PC-3 (cell line): Measurements from ENCODE around the gene ARHGAP26. TPM values are rescaled to one million over a fixed set of nuclear protein-coding genes. Genes with fewer than 3 reads are reported as not detected.

Experiments
- ATAC-seq: fragments of 200-7000 bp; cut with Tn5 transposase; 2 replicates; pipeline ENCODE4 v1.9.1; 2020; ENCODE audit warnings: mild to moderate bottlenecking, moderate library complexity
- BruUV-seq: library from RNA; stranded (reverse); fragments of 400-500 nt; replicated peaks from 2 replicates; lab custom pipeline; 2021; lab: Mats Ljungman, UMichigan
- CTCF ChIA-PET: fragments of 300-600 bp; sonication (Branson Sonifier 250); formaldehyde crosslinking; loops from one replicate; lab custom pipeline; 2022; ENCODE audit warnings: antibody characterized with exemption; lab: Charles Lee
- POLR2A ChIA-PET: fragments of 300-600 bp; sonication (Branson Sonifier 250); formaldehyde crosslinking; loops from one replicate; lab custom pipeline; 2022; ENCODE audit warnings: antibody characterized with exemption; ENCODE audit not compliant: unreplicated experiment; lab: Charles Lee
- DNase-seq: peaks from one replicate; pipeline ENCODE4 v3.0.0-alpha.2; 2015
- H2AFZ ChIP-seq: fragments of 300-600 bp; sonication (generic); 2 replicates; pipeline ENCODE4 v1.6.0; 2016; ENCODE audit warnings: antibody characterized with exemption, low read length
- H3F3A ChIP-seq: fragments of 300-600 bp; sonication (generic); one replicate; pipeline ENCODE4 v1.6.0; 2017; ENCODE audit warnings: antibody characterized with exemption, low read length, control low read depth, mild to moderate bottlenecking; ENCODE audit not compliant: unreplicated experiment
- H3K27ac ChIP-seq: fragments of 300-600 bp; sonication (generic); 2 replicates; pipeline ENCODE4 v1.5.1; 2016; ENCODE audit warnings: mild to moderate bottlenecking, low read length
- H3K27me3 ChIP-seq: fragments of 300-600 bp; sonication (generic); 2 replicates; pipeline ENCODE4 v1.6.1; 2016; ENCODE audit warnings: low read length, mixed read lengths
- H3K36me3 ChIP-seq: fragments of 300-600 bp; sonication (generic); 2 replicates; pipeline ENCODE4 v1.6.1; 2016; ENCODE audit warnings: low read depth, mixed run types, low read length, mixed read lengths
- H3K4me1 ChIP-seq: fragments of 300-600 bp; sonication (generic); 2 replicates; pipeline ENCODE4 v1.5.1; 2016; ENCODE audit warnings: low read length; ENCODE audit not compliant: insufficient read depth
- H3K4me2 ChIP-seq: fragments of 300-600 bp; sonication (generic); 2 replicates; pipeline ENCODE4 v1.6.0; 2016; ENCODE audit warnings: low read length
- H3K4me3 ChIP-seq: fragments of 300-600 bp; sonication (generic); 2 replicates; pipeline ENCODE4 v1.5.1; 2016; ENCODE audit warnings: mild to moderate bottlenecking, low read length, mixed read lengths
- H3K79me2 ChIP-seq: fragments of 300-600 bp; sonication (generic); 2 replicates; pipeline ENCODE4 v1.6.1; 2017; ENCODE audit warnings: low read length, mixed read lengths
- H3K9ac ChIP-seq: fragments of 300-600 bp; sonication (generic); 2 replicates; pipeline ENCODE4 v1.6.0; 2016; ENCODE audit warnings: mild to moderate bottlenecking, low read length
- H3K9me2 ChIP-seq: fragments of 300-600 bp; sonication (generic); replicated peaks from 2 replicates; pipeline ENCODE4 v1.6.1; 2016; ENCODE audit warnings: mixed run types, low read length, mixed read lengths
- H3K9me3 ChIP-seq: fragments of 300-600 bp; sonication (generic); 2 replicates; pipeline ENCODE4 v1.6.1; 2016; ENCODE audit warnings: low read length, mixed read lengths
- H4K20me1 ChIP-seq: fragments of 300-600 bp; sonication (generic); 2 replicates; pipeline ENCODE4 v1.6.1; 2016; ENCODE audit warnings: low read length, mixed read lengths
- EZH2 ChIP-seq: fragments of 300-600 bp; sonication (generic); IDR thresholded peaks from one replicate; pipeline ENCODE4 v1.6.1; 2017; ENCODE audit warnings: antibody characterized with exemption, mild to moderate bottlenecking, low read length; ENCODE audit not compliant: unreplicated experiment
- EZH2phosphoT487 ChIP-seq: fragments of 300-600 bp; sonication (generic); IDR thresholded peaks from 2 replicates; pipeline ENCODE4 v1.6.1; 2018; ENCODE audit warnings: mild to moderate bottlenecking, antibody characterized with exemption, low read length, borderline replicate concordance
- intact Hi-C: fragments of 100-400 bp; cut with micrococcal nuclease; formaldehyde crosslinking; loops from 2 replicates; pipeline ENCODE4 v1.9.0; 2023
- total RNA-seq: library from RNA; depleted of rRNA; stranded (reverse); fragments of >200 nt; gene quantifications from 2 replicates; pipeline ENCODE4 v1.2.3, GENCODE V29; 2014
- TF ChIP-seq, protein P1 (sequence below): fragments of 300-600 bp; sonication (generic); conservative IDR thresholded peaks from 2 replicates; pipeline ENCODE4 v1.5.1; 2017; ENCODE audit warnings: antibody characterized with exemption, low read depth, mild to moderate bottlenecking, low read length

ARHGAP26 gene
- total RNA-seq, 1 experiment from 2014 or later, result 11.7 TPM

GRCh38 chr5:143208781-143209510 lies 438.8 kb downstream of the ARHGAP26 start:
- no peak for ATAC-seq
- no TSS peak for BruUV-seq

DNA sequence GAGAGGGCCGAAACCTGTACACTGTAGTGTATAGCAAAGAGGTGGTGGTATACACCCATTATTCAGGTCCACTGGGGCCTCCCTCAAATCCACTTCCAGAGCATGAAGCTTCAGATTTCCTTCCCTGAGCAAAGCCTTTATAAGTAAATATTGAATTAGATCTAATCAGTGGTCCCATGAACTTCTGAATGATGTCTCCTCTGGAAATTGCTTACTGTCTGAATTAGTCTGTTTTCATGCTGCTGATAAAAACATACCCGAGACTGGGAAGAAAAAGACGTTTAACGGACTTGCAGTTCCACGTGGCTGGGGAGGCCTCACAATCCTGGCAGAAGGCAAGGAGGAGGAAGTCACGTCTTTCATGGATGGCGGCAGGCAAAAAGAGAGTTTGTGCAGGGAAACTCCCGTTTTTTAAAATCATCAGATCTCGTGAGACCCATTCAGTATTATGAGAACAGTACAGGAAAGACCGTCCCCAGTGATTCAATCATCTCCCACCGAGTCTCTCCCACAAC lies 439.8 kb downstream of the ARHGAP26 start:
- Histone ChIP-seq H3K9me3 (no peaks in the 10 kb centered on the region), H4K20me1 (no peaks in the 10 kb centered on the region), H3K4me2 (no peak overlapping the region), H3K9me2 (no peaks in the 10 kb centered on the region), H3F3A (no peaks in the 10 kb centered on the region), H3K79me2 (no peaks in the 10 kb centered on the region), H3K9ac (no peak overlapping the region), H3K36me3 (no peaks in the 10 kb centered on the region), H2AFZ (no peak overlapping the region), H3K4me3 (no peak overlapping the region), H3K4me1 (peaks cover 4% of the 10 kb centered on the region; the same call in 1 of the 2 replicates), H3K27me3 (no peaks in the 10 kb centered on the region), H3K27ac (no peak overlapping the region)
- no peak for ATAC-seq
- intact Hi-C loops, result no loop called here
- no TSS peak for BruUV-seq
- ChIA-PET CTCF (interaction anchor here (0.6 kb wide), 1 partner anchor 1204 kb away, joined by 5 read pairs; no protein-coding TSS in a partner anchor), POLR2A (no interaction called here)
- no peak for DNase-seq
- TF ChIP-seq EZH2 (no peak), EZH2phosphoT487 (no peak)
- TF ChIP-seq, protein P1, sequence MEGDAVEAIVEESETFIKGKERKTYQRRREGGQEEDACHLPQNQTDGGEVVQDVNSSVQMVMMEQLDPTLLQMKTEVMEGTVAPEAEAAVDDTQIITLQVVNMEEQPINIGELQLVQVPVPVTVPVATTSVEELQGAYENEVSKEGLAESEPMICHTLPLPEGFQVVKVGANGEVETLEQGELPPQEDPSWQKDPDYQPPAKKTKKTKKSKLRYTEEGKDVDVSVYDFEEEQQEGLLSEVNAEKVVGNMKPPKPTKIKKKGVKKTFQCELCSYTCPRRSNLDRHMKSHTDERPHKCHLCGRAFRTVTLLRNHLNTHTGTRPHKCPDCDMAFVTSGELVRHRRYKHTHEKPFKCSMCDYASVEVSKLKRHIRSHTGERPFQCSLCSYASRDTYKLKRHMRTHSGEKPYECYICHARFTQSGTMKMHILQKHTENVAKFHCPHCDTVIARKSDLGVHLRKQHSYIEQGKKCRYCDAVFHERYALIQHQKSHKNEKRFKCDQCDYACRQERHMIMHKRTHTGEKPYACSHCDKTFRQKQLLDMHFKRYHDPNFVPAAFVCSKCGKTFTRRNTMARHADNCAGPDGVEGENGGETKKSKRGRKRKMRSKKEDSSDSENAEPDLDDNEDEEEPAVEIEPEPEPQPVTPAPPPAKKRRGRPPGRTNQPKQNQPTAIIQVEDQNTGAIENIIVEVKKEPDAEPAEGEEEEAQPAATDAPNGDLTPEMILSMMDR, result no peak

More at GRCh38 chr5:143208781-143209510, 438.8 kb downstream of the ARHGAP26 start:
- no peak overlapping the region for H2AFZ ChIP-seq
- no peaks in the 10 kb centered on the region for H3K9me2 ChIP-seq
- no peak overlapping the region for H3K27ac ChIP-seq
- H3K9ac ChIP-seq, result no peak overlapping the region
- peak; percentile 21 for DNase-seq
- ChIA-PET CTCF (no interaction called here), POLR2A (no interaction called here)
- no peaks in the 10 kb centered on the region for H3K27me3 ChIP-seq
- no peak overlapping the region for H3K4me2 ChIP-seq
- H3K9me3 ChIP-seq, result no peaks in the 10 kb centered on the region
- peaks cover 4% of the 10 kb centered on the region; the same call in 1 of the 2 replicates for H3K4me1 ChIP-seq
- H3K4me3 ChIP-seq, result no peak overlapping the region
- no peaks in the 10 kb centered on the region for H4K20me1 ChIP-seq
- TF ChIP-seq EZH2phosphoT487, result no peak
- TF ChIP-seq, protein P1, result 0 out of 2 replicates have a peak, but pooled peaks have one; percentile 26
- TF ChIP-seq EZH2, result no peak
- intact Hi-C loops, result no loop called here
- no peaks in the 10 kb centered on the region for H3K36me3 ChIP-seq
- H3K79me2 ChIP-seq, result no peaks in the 10 kb centered on the region
- H3F3A ChIP-seq, result no peaks in the 10 kb centered on the region

DNA sequence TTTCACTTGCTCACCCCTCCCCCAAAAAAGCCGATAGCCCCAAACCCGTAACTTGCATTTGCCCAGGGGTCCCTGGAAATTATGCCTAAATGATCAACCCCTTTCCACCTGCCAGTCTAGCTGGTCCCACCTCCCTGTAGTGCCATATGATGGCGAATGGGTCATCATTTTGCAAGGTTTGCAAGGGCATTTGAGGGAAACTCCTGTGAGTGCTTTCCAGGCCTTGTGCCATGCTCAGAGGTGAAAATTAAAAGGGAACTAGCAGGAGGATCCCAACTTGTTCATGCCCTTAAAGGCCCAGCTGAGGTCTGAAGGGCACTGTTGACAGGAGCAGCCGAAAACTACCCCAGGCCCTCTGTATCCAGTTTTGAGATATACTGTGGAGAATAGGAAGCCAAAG lies 440.4 kb downstream of the ARHGAP26 start:
- no peaks in the 10 kb centered on the region for H3F3A ChIP-seq
- no peak overlapping the region for H3K4me3 ChIP-seq
- H3K36me3 ChIP-seq, result no peaks in the 10 kb centered on the region
- no peaks in the 10 kb centered on the region for H3K79me2 ChIP-seq
- H3K9me2 ChIP-seq, result no peaks in the 10 kb centered on the region
- H3K9me3 ChIP-seq, result no peaks in the 10 kb centered on the region
- H4K20me1 ChIP-seq, result no peaks in the 10 kb centered on the region
- ATAC-seq (no peak), DNase-seq (no peak)
- H3K4me2 ChIP-seq, result no peak overlapping the region
- BruUV-seq, result no TSS peak
- no peak overlapping the region for H2AFZ ChIP-seq
- H3K4me1 ChIP-seq, result peaks cover 2% of the 10 kb centered on the region; the same call in 1 of the 2 replicates
- intact Hi-C loops, result no loop called here
- no peak overlapping the region for H3K27ac ChIP-seq
- H3K27me3 ChIP-seq, result no peaks in the 10 kb centered on the region
- no peak overlapping the region for H3K9ac ChIP-seq
- ChIA-PET POLR2A (no interaction called here), CTCF (no interaction called here)
- no peak for TF ChIP-seq EZH2
- TF ChIP-seq, protein P1, result no peak
- no peak for TF ChIP-seq EZH2phosphoT487
